HepG2 (cell line): ENCODE data around the gene COMMD8. TPM values are rescaled to one million over a fixed set of nuclear protein-coding genes. Genes with fewer than 3 reads are reported as not detected.

Experiments used
- ASH2L ChIP-seq: fragments of 300-600, 200-600 bp; sonication (generic); IDR thresholded peaks from 2 replicates; pipeline ENCODE4 v1.7.0; 2017; ENCODE audit warnings: low read depth, mild to moderate bottlenecking, moderate library complexity, mixed read lengths, low read length; ENCODE audit not compliant: insufficient read length
- CBX2 ChIP-seq, 2 experiments: fragments of 200-600 bp in 1 of 2; sonication (generic); formaldehyde crosslinking in 1 of 2; IDR thresholded peaks; 2 replicates each; pipeline versions ENCODE4 v1.7.0 to v1.8.1; 2018 to 2022; ENCODE audit warnings: low read depth in 2 of 2, low read length in 1 of 2, mild to moderate bottlenecking in 1 of 2, missing genetic modification reagents in 1 of 2
- DZIP1 ChIP-seq: sonication (generic); formaldehyde crosslinking; IDR thresholded peaks from 2 replicates; pipeline ENCODE4 v1.5.0; 2020; ENCODE audit warnings: mild to moderate bottlenecking, missing genetic modification reagents
- ERF ChIP-seq: IDR thresholded peaks from 2 replicates; pipeline ENCODE4 v1.6.1; 2018; ENCODE audit warnings: missing biosample characterization, missing genetic modification reagents
- FOXO1 ChIP-seq: sonication (generic); formaldehyde crosslinking; IDR thresholded peaks from 2 replicates; pipeline ENCODE4 v1.4.0; 2020; ENCODE audit warnings: missing genetic modification reagents
- HOXA5 ChIP-seq: sonication (generic); formaldehyde crosslinking; IDR thresholded peaks from 2 replicates; pipeline ENCODE4 v1.4.0; 2020; ENCODE audit warnings: missing genetic modification reagents
- KDM4B ChIP-seq: sonication (generic); formaldehyde crosslinking; IDR thresholded peaks from 2 replicates; pipeline ENCODE4 v1.4.0; 2020; ENCODE audit warnings: missing genetic modification reagents
- KMT2B ChIP-seq: IDR thresholded peaks from 2 replicates; pipeline ENCODE4 v1.6.1; 2016; ENCODE audit warnings: missing genetic modification reagents, missing compliant biosample characterization
- MED13 ChIP-seq: sonication (generic); formaldehyde crosslinking; IDR thresholded peaks from 2 replicates; pipeline ENCODE4 v1.5.0; 2020; ENCODE audit warnings: missing genetic modification reagents
- MLX ChIP-seq: IDR thresholded peaks from 2 replicates; pipeline ENCODE4 v1.6.1; 2016
- PHF5A ChIP-seq: IDR thresholded peaks from one replicate; pipeline ENCODE4 v1.6.1; 2018; ENCODE audit warnings: low read depth, missing genetic modification reagents; ENCODE audit not compliant: unreplicated experiment
- RBM39 ChIP-seq: fragments of 200-400 bp; formaldehyde crosslinking; IDR thresholded peaks from one replicate; pipeline ENCODE4 v1.6.1; 2018; ENCODE audit warnings: antibody characterized with exemption, mild to moderate bottlenecking, low read depth, low read length; ENCODE audit not compliant: poor library complexity, severe bottlenecking
- RNF219 ChIP-seq: sonication (generic); formaldehyde crosslinking; IDR thresholded peaks from 2 replicates; pipeline ENCODE4 v1.5.0; 2020; ENCODE audit warnings: mild to moderate bottlenecking, missing genetic modification reagents
- SOX6 ChIP-seq, 2 experiments: fragments of 450-650 bp in 1 of 2; sonication (generic) in 1 of 2; formaldehyde crosslinking in 1 of 2; IDR thresholded peaks; 2 replicates each; pipeline versions ENCODE4 v1.4.0 to v1.6.1; 2017 to 2020; ENCODE audit warnings: antibody characterized with exemption in 1 of 2, mild to moderate bottlenecking in 1 of 2, missing genetic modification reagents in 1 of 2
- XRCC5 ChIP-seq: fragments of 200-400 bp; formaldehyde crosslinking; optimal IDR thresholded peaks from 2 replicates; pipeline ENCODE3; 2017; ENCODE audit warnings: mild to moderate bottlenecking, low read length
- ZMYM4 ChIP-seq: sonication (generic); formaldehyde crosslinking; IDR thresholded peaks from 2 replicates; pipeline ENCODE4 v1.8.1; 2023; ENCODE audit warnings: mild to moderate bottlenecking, missing genetic modification reagents
- ZNF101 ChIP-seq: sonication (generic); formaldehyde crosslinking; IDR thresholded peaks from 2 replicates; pipeline ENCODE4 v1.4.0; 2020; ENCODE audit warnings: mild to moderate bottlenecking, low read depth, missing genetic modification reagents, borderline replicate concordance
- ZNF468 ChIP-seq: sonication (generic); formaldehyde crosslinking; IDR thresholded peaks from 2 replicates; pipeline ENCODE4 v1.8.0; 2022; ENCODE audit warnings: mild to moderate bottlenecking, moderate library complexity, missing genetic modification reagents
- ZNF530 ChIP-seq: sonication (generic); formaldehyde crosslinking; IDR thresholded peaks from 2 replicates; pipeline ENCODE4 v1.5.0; 2020; ENCODE audit warnings: low read depth, mild to moderate bottlenecking, missing genetic modification reagents
- ZNF678 ChIP-seq: sonication (generic); formaldehyde crosslinking; IDR thresholded peaks from 2 replicates; pipeline ENCODE4 v1.4.0; 2020; ENCODE audit warnings: mild to moderate bottlenecking, missing genetic modification reagents
- ZNF784 ChIP-seq: sonication (generic); formaldehyde crosslinking; IDR thresholded peaks from 2 replicates; pipeline ENCODE4 v1.5.1; 2020; ENCODE audit warnings: missing genetic modification reagents, mild to moderate bottlenecking, borderline replicate concordance
- ZNF850 ChIP-seq: sonication (generic); formaldehyde crosslinking; conservative IDR thresholded peaks from 2 replicates; pipeline ENCODE4 v1.9.0; 2021; ENCODE audit warnings: mild to moderate bottlenecking, missing genetic modification reagents
- polyA plus RNA-seq, 8 experiments: library from polyadenylated mRNA; depleted of rRNA in 3 of 8; stranded (reverse) in 7 of 8; unstranded in 1 of 8; fragments of >200 nt; fragmentation: Illumina TruSeq in 4 of 8; extraction: Trizol in 4 of 8; gene quantifications; 2 replicates each; pipeline versions ENCODE4 v1.2.1 to v1.2.3, GENCODE V29; 2011 to 2016; ENCODE audit warnings: low read depth in 4 of 8, missing spikeins in 1 of 8, mixed read lengths in 1 of 8; ENCODE audit not compliant: insufficient read depth in 1 of 8
- total RNA-seq, 5 experiments: library from RNA; depleted of rRNA; stranded (reverse); fragments of >200 nt; fragmentation: Illumina TruSeq; extraction: Trizol; gene quantifications; 2 replicates each; pipeline ENCODE4 v1.2.3, GENCODE V29; 2016; ENCODE audit warnings: low read depth in 1 of 5

The COMMD8 gene
- total and polyA plus RNA-seq, 2 of the 13 experiments (the other 11 are each of a cell fraction or from before 2014, with no cell fraction given), result 7.1 to 20.3 TPM

- no peak for TF ChIP-seq ZNF101 (CRISPR knock-in tag)
- no peak for TF ChIP-seq SOX6 (IDR thresholded peaks at IDR 0.05)
- TF ChIP-seq SOX6 (CRISPR knock-in tag; IDR thresholded peaks at IDR 0.05), result 0 out of 2 replicates have a peak, but pooled peaks have one; percentile 30
- no peak; the same call in 1 of the 2 replicates for TF ChIP-seq FOXO1 (CRISPR knock-in tag)
- TF ChIP-seq DZIP1 (CRISPR knock-in tag), result no peak
- TF ChIP-seq CBX2 (IDR thresholded peaks at IDR 0.05; ENCODE audit: low read depth, low read length), result no peak
- TF ChIP-seq CBX2 (CRISPR knock-in tag; IDR thresholded peaks at IDR 0.05; ENCODE audit: low read depth), result peak; percentile 83; the same call in 1 of the 2 replicates
- TF ChIP-seq ASH2L, result peak; percentile 60
- 0 out of 2 replicates have a peak, but pooled peaks have one; percentile 36 for TF ChIP-seq ZNF678 (CRISPR knock-in tag)
- no peak for TF ChIP-seq PHF5A (CRISPR knock-in tag)
- TF ChIP-seq ZNF784 (CRISPR knock-in tag), result no peak; the same call in 1 of the 2 replicates
- TF ChIP-seq XRCC5, result peak; percentile 59
- no peak for TF ChIP-seq RBM39
- TF ChIP-seq HOXA5 (CRISPR knock-in tag), result peak; percentile 79; the same call in 1 of the 2 replicates
- TF ChIP-seq ERF (CRISPR knock-in tag), result 0 out of 2 replicates have a peak, but pooled peaks have one; percentile 42
- peak; percentile 76 for TF ChIP-seq KMT2B (CRISPR knock-in tag)
- peak; percentile 87 for TF ChIP-seq ZMYM4
- TF ChIP-seq ZNF468 (CRISPR knock-in tag), result no peak
- TF ChIP-seq MLX (CRISPR knock-in tag), result no peak
- TF ChIP-seq MED13 (CRISPR knock-in tag), result no peak
- TF ChIP-seq KDM4B (CRISPR knock-in tag), result no peak
- no peak for TF ChIP-seq RNF219 (CRISPR knock-in tag)
- no peak for TF ChIP-seq ZNF530
- TF ChIP-seq ZNF850, result no peak
Observed at GRCh38 chr4:47485047-47485692, 21.7 kb upstream of the COMMD8 start, which contains the start of gene ATP10D (continued).
